DMS114 treated with DMSO at 0.1 percent for 48 hours (cell line): ENCODE results near the gene SOCS3.
"Not testable (repeated sequence)": the region's sequence is repeated elsewhere in the genome, so short reads cannot be mapped to it uniquely, and the experiment has no call there.

Experiments
- DNase-seq: peaks from one replicate; lab custom pipeline; 2025; ENCODE audit not compliant: unreplicated experiment; lab: John Stamatoyannopoulos, UW

Gene SOCS3

GRCh38 chr17:78332991-78333390, 26.9 kb downstream of the SOCS3 start:
- DNase-seq = no peak

- DNase-seq = not testable (repeated sequence)
Measured at GRCh38 chr17:78331355-78331754, 28.5 kb downstream of the SOCS3 start.

DNA sequence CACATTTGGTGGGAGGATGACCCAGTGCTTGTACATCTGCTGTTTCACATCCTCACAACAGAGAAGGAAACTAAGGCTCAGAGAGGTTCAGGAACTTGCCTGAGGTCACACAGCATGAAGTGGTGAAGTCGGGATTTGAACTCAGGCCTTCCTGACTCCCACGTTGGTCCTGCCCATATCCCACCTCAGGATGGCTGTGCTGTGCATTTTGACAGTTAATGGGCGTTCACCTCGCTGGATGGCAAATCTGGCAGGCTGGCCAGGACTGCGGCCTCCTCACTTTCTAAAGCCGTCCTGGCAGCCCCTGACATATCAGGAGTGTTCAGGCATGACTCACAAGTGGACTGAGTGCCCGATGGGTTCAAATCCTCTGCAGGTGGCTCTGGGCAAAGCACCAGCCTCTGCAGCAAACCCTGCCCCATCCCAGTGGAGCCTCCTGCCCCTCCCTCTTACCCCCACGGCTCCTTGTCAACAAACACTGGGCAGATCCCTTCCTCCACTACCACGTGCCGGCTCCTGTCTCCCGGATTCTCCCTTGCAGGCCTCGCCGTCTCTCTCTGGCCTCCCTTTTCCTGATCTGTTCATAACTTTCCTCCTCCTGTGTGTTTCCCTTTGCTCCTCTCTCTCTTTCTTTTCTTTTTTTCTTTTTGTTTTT, 29.2 kb downstream of the SOCS3 start:
- no peak for DNase-seq

- no peak for DNase-seq
Measured at GRCh38 chr17:78329263-78330059, 30.4 kb downstream of the SOCS3 start.

DNA sequence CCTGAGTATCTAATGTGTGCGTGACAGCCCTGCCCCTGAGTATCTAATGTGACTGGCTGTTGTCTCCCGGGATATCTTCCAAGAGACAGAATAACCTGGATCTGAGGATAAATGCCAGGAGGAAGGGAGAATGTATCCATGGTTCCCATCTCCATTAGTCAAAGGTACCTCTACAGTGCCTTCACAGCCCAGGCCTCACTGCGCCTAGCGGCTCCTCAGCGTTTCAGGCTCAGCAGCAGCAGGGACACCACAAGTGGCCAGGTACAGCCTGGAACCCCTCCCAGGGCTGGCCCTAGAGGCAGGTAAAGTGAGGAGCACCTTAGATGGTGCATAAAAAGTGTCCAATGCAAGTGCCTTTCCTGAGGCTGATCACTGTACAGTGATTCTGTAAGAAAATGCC, 32.0 kb downstream of the SOCS3 start:
- no peak for DNase-seq

- DNase-seq = no peak
Measured at GRCh38 chr17:78325076-78325687, 34.7 kb downstream of the SOCS3 start.

DNA sequence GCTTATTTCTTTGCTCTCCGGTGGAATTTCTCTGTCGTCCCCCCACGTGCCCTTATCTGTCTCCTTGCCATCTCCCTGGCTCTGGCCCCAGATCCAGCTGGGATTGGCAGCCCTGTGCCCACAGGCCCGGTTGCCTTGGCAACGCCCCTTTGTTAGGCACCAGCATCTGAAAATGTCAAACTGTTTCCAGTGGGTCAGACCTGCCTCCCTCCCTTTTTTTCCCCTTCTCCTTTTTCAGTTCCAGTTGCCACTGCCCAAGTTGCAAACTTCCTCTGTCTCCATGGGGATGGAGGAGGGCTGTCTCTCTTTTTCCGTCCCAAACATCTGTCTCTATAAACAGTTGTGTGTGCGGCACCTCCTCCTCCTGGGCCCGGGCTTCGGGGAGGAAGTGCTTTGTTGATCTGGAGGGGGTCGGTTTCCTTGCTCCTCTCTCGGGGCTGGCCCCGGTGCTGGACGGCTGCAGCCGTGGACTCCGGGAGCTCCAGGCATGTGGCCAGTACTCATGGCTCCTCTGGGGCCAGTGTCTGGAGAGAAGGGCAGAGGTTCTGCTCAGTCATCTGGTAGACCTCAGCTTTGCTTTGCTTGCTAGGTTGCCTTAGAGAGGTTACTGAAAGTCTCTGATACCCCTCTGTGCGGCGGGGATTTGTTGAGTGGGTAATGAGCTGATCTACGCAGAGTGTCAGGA, 35.3 kb downstream of the SOCS3 start:
- no peak for DNase-seq

- no peak for DNase-seq
Measured at GRCh38 chr17:78323826-78324390, 36.0 kb downstream of the SOCS3 start.

DNA sequence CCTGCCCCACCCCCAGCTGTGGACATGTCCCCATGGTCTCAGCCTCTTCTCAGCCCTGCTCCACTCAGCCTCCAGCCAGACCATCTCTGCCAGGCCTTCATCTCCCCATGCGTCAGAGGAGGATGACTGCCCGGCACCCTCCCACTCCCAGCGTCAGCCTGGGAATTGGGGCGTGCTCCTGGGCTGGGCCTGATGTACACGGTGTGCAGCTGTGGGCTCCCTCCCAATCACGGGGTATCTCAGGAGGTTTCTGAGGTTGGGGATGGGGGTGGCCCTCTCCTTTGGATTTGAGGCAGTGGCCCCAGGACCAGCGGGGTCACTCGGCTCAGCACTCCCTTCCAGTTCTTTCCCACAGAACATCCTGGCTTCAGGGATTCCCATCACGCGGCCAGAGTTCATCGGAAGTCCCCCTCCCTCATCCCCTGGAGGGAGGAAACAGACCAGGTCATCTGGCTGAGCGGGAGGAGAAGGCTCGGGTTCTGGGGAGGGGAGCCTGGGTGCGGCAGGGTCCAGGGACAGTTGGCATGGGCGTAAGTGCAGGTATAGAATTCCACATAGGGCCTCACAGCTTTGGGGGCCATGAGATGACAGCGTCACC, 36.9 kb downstream of the SOCS3 start:
- no peak for DNase-seq

DNA sequence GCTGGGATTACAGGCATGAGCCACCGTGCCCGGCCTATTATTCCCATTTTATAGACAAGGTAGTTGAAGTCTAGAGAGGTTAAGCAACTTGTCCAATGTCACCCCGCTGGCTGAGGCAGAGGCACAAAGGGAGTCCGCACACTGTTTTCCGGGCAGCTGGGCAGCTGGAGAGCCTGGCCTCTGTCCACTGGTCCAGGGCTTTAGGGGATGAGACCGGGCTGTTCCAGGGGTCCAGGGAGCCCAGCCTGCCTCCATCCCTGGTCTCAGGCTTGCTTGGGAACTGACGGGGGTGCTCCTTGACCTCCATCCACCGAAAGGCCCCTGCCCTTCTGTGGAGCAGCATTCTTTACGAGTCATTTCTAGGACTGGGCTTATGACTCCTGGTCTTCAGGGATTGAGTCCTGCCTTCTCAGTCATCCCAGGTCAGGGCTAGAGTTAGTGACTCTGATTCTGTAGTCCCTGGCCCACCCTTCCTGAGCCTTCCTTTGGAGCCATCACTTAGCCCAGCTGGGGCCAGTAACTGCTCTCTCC, 37.5 kb downstream of the SOCS3 start:
- no peak for DNase-seq

GRCh38 chr17:78318843-78319242, 41.0 kb downstream of the SOCS3 start:
- DNase-seq = no peak

GRCh38 chr17:78318407-78318806, 41.5 kb downstream of the SOCS3 start:
- no peak for DNase-seq

GRCh38 chr17:78317794-78318400, 42.0 kb downstream of the SOCS3 start:
- DNase-seq = no peak

GRCh38 chr17:78316867-78317789, 42.7 kb downstream of the SOCS3 start:
- no peak for DNase-seq

DNA sequence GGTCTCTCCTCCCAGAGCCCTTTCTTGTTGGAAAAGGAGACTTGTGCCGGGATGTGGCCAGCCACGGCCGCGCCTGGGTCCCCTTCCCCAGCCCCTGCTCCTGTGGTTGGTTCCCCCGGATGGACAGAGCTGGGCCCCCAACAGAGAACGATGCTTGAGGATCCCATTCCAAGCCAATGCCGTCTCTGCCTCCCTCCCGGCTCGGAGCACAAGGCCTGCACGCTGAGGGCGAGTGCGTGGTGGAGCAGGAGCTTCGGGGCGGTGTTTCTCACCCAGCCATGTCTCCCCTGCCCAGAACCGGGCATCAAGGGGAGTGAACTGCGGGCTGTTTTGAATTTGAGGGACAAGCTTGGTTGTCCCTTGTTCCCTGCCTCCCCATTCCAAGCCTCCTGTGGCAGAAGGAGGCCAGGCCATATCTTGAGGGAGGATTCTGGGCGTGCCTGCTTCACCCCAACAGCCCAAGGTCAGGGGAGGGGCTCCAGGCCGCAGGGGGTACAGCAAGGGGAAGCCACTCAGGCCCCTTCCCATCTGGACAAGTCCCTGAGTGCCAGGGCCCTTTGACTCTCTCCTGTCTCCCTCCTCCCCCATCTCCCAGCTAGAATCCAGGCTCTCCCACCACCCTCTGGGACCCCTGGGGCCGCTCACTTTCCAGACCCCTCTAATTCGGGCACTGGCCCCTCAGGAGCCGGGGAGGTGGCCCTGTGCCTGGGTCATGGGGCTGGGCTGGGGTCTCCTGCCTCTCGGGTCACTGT, 43.6 kb downstream of the SOCS3 start:
- DNase-seq = no peak

DNA sequence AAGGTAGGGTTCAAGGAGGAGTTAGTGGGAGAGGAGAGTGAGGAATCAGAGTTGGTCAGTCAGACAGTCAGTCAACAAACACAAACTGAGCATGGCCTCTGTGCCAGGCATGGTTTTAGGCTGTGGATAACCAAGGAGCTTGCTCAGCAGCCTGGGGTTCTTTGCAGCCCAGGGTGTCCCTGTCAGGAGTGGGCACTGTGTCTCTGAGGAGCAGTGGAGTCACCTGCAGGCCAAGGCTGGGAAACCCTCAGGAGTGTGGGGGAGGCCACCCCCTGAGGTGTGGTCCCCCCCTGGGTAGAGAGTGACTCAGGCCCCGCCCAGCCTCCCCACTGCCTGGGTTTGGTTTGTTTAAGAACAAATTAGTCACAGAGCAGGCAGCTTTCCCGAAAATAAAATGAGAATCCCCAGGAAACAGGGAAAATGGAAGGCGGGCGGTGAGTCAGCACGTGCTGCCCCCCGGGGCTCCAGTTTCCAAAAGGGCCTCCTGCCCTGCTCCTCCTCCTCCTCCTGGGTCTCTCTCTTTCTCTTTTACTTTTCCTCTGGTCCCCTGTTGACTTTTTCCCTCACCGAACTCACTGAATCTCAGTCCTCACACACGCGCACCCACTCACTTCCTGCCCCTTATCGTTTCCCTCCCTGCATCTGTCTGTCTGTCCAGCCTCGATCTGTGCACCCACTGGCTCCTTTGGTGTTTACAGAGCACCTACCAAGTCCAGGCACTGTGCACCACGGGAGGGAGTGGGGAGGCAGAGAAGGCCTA, 44.3 kb downstream of the SOCS3 start:
- DNase-seq = no peak

- no peak for DNase-seq
Measured at GRCh38 chr17:78314683-78315354, 45.1 kb downstream of the SOCS3 start.
